ENCODE measurements around the gene HPDL.
"Not testable (repeated sequence)": the region's sequence is repeated elsewhere in the genome, so short reads cannot be mapped to it uniquely, and the experiment has no call there.

The HPDL gene

GRCh38 chr1:45326627-45327623 is at the start of gene HPDL:
Gene HPDL (plus strand): TSS chr1:45326895. CDS start chr1:45327149, 254 bp downstream.
- peak within 1 kb of the TSS; percentile 53 for H3K4me3 ChIP-seq (ENCODE audit: low read depth, low read length)
- in situ Hi-C loops (cut with HindIII; ENCODE audit: low sequenced_read_pairs), result no loop called here
- no peak for TF ChIP-seq CTCF (IDR thresholded peaks at IDR 0.05; ENCODE audit: low read depth, low read length)
- DNase-seq (ENCODE audit: low read depth, low spot score), result peak; percentile 42

GRCh38 chr1:45282351-45282750 is 44.3 kb upstream of the HPDL start:
- in situ Hi-C loops (cut with HindIII; ENCODE audit: low sequenced_read_pairs), result no loop called here
- no peak for TF ChIP-seq CTCF (IDR thresholded peaks at IDR 0.05; ENCODE audit: low read depth, low read length)
- H3K4me3 ChIP-seq (ENCODE audit: low read depth, low read length), result no peak overlapping the region
- DNase-seq (ENCODE audit: low read depth, low spot score), result no peak

GRCh38 chr1:45284858-45285257 is 41.8 kb upstream of the HPDL start:
- DNase-seq (ENCODE audit: low read depth, low spot score); H3K4me3 ChIP-seq (ENCODE audit: low read depth, low read length); in situ Hi-C loops (cut with HindIII; ENCODE audit: low sequenced_read_pairs): not testable (repeated sequence)

GRCh38 chr1:45286521-45286920 is 40.2 kb upstream of the HPDL start:
- DNase-seq (ENCODE audit: low read depth, low spot score); in situ Hi-C loops (cut with HindIII; ENCODE audit: low sequenced_read_pairs); H3K4me3 ChIP-seq (ENCODE audit: low read depth, low read length): not testable (repeated sequence)

- in situ Hi-C loops (cut with HindIII; ENCODE audit: low sequenced_read_pairs); DNase-seq (ENCODE audit: low read depth, low spot score); H3K4me3 ChIP-seq (ENCODE audit: low read depth, low read length): not testable (repeated sequence)
These were observed 35.7 kb upstream of the HPDL start for GRCh38 chr1:45291002-45291401.

GRCh38 chr1:45291716-45292115 is 35.0 kb upstream of the HPDL start:
- no peak overlapping the region for H3K4me3 ChIP-seq (ENCODE audit: low read depth, low read length)
- in situ Hi-C loops (cut with HindIII; ENCODE audit: low sequenced_read_pairs), result no loop called here
- DNase-seq (ENCODE audit: low read depth, low spot score), result no peak
- no peak for TF ChIP-seq CTCF (IDR thresholded peaks at IDR 0.05; ENCODE audit: low read depth, low read length)

- in situ Hi-C loops (cut with HindIII; ENCODE audit: low sequenced_read_pairs), result no loop called here
- DNase-seq (ENCODE audit: low read depth, low spot score), result no peak
- H3K4me3 ChIP-seq (ENCODE audit: low read depth, low read length), result no peak overlapping the region
- TF ChIP-seq CTCF (IDR thresholded peaks at IDR 0.05; ENCODE audit: low read depth, low read length), result no peak
These were observed 28.9 kb upstream of the HPDL start for GRCh38 chr1:45297666-45298356.

GRCh38 chr1:45299296-45299695 is 27.4 kb upstream of the HPDL start:
- in situ Hi-C loops (cut with HindIII; ENCODE audit: low sequenced_read_pairs), result no loop called here
- DNase-seq (ENCODE audit: low read depth, low spot score), result no peak
- TF ChIP-seq CTCF (IDR thresholded peaks at IDR 0.05; ENCODE audit: low read depth, low read length), result no peak
- H3K4me3 ChIP-seq (ENCODE audit: low read depth, low read length), result no peak overlapping the region

All from astrocyte of the spinal cord (primary cell).